OCI-LY7 (cell line): ENCODE measurements around the gene CBX2. TPM values are rescaled to one million over a fixed set of nuclear protein-coding genes. Genes with fewer than 3 reads are reported as not detected.

ENCODE experiments used
- BruUV-seq: library from RNA; stranded (reverse); fragments of 400-500 nt; replicated peaks from 2 replicates; lab custom pipeline; 2021; lab: Mats Ljungman, UMichigan
- CTCF ChIA-PET: fragments of 300-600 bp; sonication (Branson Sonifier 250); formaldehyde crosslinking; loops from one replicate; lab custom pipeline; 2022; ENCODE audit warnings: antibody characterized with exemption; ENCODE audit not compliant: unreplicated experiment; lab: Charles Lee
- POLR2A ChIA-PET: fragments of 300-600 bp; sonication (Branson Sonifier 250); formaldehyde crosslinking; loops from one replicate; lab custom pipeline; 2022; ENCODE audit warnings: antibody characterized with exemption; lab: Charles Lee
- DNase-seq: peaks from one replicate; pipeline ENCODE4 v3.0.0-alpha.2; 2015; ENCODE audit warnings: low spot score
- H2AFZ ChIP-seq: fragments of 200-600 bp; sonication (generic), shearing (Covaris generic); 2 replicates; pipeline ENCODE4 v1.6.1; 2014; ENCODE audit warnings: mild to moderate bottlenecking, antibody characterized with exemption, low read length, moderate library complexity
- H3K27ac ChIP-seq: fragments of 200-600 bp; sonication (generic); 2 replicates; pipeline ENCODE4 v1.5.1; 2014; ENCODE audit warnings: mixed run types, low read depth, mild to moderate bottlenecking, moderate library complexity, low read length, inconsistent platforms; ENCODE audit not compliant: poor library complexity, severe bottlenecking
- H3K36me3 ChIP-seq: fragments of 200-600 bp; sonication (generic); 2 replicates; pipeline ENCODE4 v1.6.1; 2014; ENCODE audit warnings: mild to moderate bottlenecking, antibody characterized with exemption, low read length, moderate library complexity, mixed read lengths; ENCODE audit not compliant: insufficient read depth
- H3K4me1 ChIP-seq: fragments of 200-600 bp; sonication (generic); 2 replicates; pipeline ENCODE4 v1.5.1; 2014; ENCODE audit warnings: mild to moderate bottlenecking, low read length; ENCODE audit not compliant: insufficient read depth, poor library complexity, severe bottlenecking
- H3K4me2 ChIP-seq: fragments of 200-600 bp; sonication (generic); 2 replicates; pipeline ENCODE4 v1.6.1; 2014; ENCODE audit warnings: mild to moderate bottlenecking, low read length
- H3K4me3 ChIP-seq: fragments of 200-600 bp; sonication (generic); 2 replicates; pipeline ENCODE4 v1.5.1; 2014; ENCODE audit warnings: mild to moderate bottlenecking, low read depth, low read length; ENCODE audit not compliant: poor library complexity, severe bottlenecking
- H3K79me2 ChIP-seq: fragments of 200-600 bp; sonication (generic); 2 replicates; pipeline ENCODE4 v1.6.1; 2016; ENCODE audit warnings: low read depth, mild to moderate bottlenecking, low read length, moderate library complexity, mixed read lengths; ENCODE audit not compliant: insufficient read depth
- H3K9me2 ChIP-seq: fragments of 200-600 bp; sonication (generic); 2 replicates; pipeline ENCODE4 v1.6.1; 2016; ENCODE audit warnings: mild to moderate bottlenecking, low read length, mixed read lengths; ENCODE audit not compliant: insufficient read depth
- H3K9me3 ChIP-seq: fragments of 200-600 bp; sonication (generic); 2 replicates; pipeline ENCODE4 v1.6.1; 2014; ENCODE audit warnings: mild to moderate bottlenecking, mixed run types, low read length, mixed read lengths
- H4K20me1 ChIP-seq: fragments of 200-600 bp; sonication (generic); 2 replicates; pipeline ENCODE4 v1.6.1; 2014; ENCODE audit warnings: mild to moderate bottlenecking, antibody characterized with exemption, low read length, moderate library complexity, mixed read lengths; ENCODE audit not compliant: insufficient read depth
- EZH2phosphoT487 ChIP-seq: fragments of 200-600 bp; sonication (generic); IDR thresholded peaks from 2 replicates; pipeline ENCODE4 v1.6.1; 2018; ENCODE audit warnings: low read depth, borderline replicate concordance, mild to moderate bottlenecking, mixed run types, antibody characterized with exemption, low read length, moderate library complexity, mixed read lengths
- intact Hi-C: fragments of 100-400 bp; cut with micrococcal nuclease; formaldehyde crosslinking; loops from one replicate; pipeline ENCODE4 v1.10.0; 2022; ENCODE audit not compliant: unreplicated experiment
- total RNA-seq, 2 experiments: library from RNA; depleted of rRNA in 1 of 2; stranded (reverse); fragments of >200 nt in 1 of 2; shearing (Covaris generic) in 1 of 2; gene quantifications; 2 replicates each; pipeline ENCODE4 v1.2.3, GENCODE V29; 2014 to 2022
- TF ChIP-seq, protein P1 (sequence below): fragments of 200-600 bp; sonication (generic); conservative IDR thresholded peaks from 2 replicates; pipeline ENCODE4 v1.5.1; 2014; ENCODE audit warnings: mild to moderate bottlenecking, antibody characterized with exemption, low read length, moderate library complexity, mixed read lengths

Gene CBX2
- total RNA-seq, 2 experiments from 2014 or later = 27.9 to 29.9 TPM

DNA sequence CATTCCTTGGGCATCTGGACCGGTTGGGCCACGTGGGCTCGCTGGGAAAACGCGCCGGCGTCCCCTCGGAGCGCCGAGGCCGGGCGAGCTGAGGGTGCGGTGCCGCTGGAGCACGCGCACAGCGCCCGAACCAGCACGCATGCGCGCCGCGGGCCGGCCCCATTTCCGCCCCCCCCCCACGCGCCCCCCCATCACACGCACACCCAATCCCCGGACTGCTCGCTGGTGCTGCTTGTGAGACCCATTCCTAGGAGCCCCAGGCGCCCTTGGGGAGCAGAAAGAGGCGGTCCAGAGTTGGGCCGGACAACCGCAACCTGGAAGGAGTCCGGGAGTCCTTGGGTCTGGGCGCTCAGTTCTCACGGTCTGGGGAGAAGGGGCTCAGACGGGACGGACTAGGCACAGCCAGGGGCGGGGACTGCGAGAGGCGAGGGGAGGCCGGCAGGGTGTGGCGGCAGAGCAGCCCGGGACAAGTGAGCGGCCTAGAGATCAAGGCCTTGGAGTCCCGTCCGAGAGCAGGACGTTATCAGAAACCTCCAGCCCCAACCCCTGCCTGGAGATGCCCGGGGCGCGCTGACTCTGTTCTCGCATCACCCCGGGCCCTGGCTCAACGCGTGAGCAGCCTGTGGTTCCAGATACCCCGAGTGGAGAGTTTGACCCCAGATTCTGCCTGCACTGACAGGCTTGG lies 24.9 kb downstream of the CBX2 start:
- peaks cover 43% of the 10 kb centered on the region for H3K4me1 ChIP-seq
- CTCF ChIA-PET = no interaction called here
- H3K27ac ChIP-seq = no peak overlapping the region
- BruUV-seq = no TSS peak
- H3K4me2 ChIP-seq = no peak overlapping the region
- H3K79me2 ChIP-seq = no peaks in the 10 kb centered on the region
- TF ChIP-seq EZH2phosphoT487 = no peak
- TF ChIP-seq, protein P1, sequence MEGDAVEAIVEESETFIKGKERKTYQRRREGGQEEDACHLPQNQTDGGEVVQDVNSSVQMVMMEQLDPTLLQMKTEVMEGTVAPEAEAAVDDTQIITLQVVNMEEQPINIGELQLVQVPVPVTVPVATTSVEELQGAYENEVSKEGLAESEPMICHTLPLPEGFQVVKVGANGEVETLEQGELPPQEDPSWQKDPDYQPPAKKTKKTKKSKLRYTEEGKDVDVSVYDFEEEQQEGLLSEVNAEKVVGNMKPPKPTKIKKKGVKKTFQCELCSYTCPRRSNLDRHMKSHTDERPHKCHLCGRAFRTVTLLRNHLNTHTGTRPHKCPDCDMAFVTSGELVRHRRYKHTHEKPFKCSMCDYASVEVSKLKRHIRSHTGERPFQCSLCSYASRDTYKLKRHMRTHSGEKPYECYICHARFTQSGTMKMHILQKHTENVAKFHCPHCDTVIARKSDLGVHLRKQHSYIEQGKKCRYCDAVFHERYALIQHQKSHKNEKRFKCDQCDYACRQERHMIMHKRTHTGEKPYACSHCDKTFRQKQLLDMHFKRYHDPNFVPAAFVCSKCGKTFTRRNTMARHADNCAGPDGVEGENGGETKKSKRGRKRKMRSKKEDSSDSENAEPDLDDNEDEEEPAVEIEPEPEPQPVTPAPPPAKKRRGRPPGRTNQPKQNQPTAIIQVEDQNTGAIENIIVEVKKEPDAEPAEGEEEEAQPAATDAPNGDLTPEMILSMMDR = no peak
- H3K9me3 ChIP-seq = no peaks in the 10 kb centered on the region
- no peak overlapping the region for H2AFZ ChIP-seq
- 0 out of 2 replicates have a peak, but pooled peaks cover 4% of the 10 kb centered on the region for H4K20me1 ChIP-seq
- POLR2A ChIA-PET = interaction anchor here (0.7 kb wide), 1 partner anchor 28 kb away, joined by 4 read pairs; no protein-coding TSS in a partner anchor
- no peaks in the 10 kb centered on the region for H3K36me3 ChIP-seq
- no peaks in the 10 kb centered on the region for H3K9me2 ChIP-seq
- H3K4me3 ChIP-seq = no peak overlapping the region
- intact Hi-C loops = no loop called here
- DNase-seq = no peak

DNA sequence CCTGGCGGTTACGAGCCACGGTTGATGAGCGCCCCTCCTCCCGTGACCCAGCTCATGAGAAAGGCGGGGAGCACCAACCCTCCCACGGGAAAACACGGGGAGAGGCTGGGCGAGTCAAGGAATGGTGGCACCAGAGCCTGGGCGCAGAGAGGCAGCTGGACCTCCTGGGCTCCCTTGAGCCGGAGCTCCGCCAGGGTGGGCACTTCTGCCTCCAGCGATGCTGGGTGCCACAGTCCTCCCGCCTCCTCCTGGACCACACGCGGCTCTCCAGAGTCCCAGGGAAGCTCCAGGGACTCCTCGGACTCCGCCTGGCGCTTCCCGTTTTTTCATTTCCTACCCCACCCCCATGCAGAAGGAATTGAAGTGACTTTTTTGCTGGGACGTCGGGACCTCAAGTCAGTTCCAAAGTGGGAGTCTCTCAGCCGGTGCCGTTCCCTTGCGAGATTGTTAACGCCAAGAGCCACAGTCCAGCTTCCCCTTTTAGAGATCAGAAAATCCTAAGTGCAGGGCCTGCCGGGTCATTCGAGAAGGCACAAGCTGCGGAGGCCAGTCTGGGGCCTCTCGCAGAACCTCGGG lies 25.6 kb downstream of the CBX2 start:
- no TSS peak for BruUV-seq
- no peak overlapping the region for H2AFZ ChIP-seq
- H3K27ac ChIP-seq = no peak overlapping the region
- peak; percentile 88; the same call in 1 of the 2 replicates for TF ChIP-seq EZH2phosphoT487
- TF ChIP-seq, protein P1 = no peak
- no peak for DNase-seq
- intact Hi-C loops = no loop called here
- H4K20me1 ChIP-seq = 0 out of 2 replicates have a peak, but pooled peaks cover 4% of the 10 kb centered on the region
- H3K36me3 ChIP-seq = no peaks in the 10 kb centered on the region
- ChIA-PET POLR2A (no interaction called here), CTCF (no interaction called here)
- H3K4me1 ChIP-seq = peaks cover 36% of the 10 kb centered on the region
- H3K9me3 ChIP-seq = no peaks in the 10 kb centered on the region
- H3K9me2 ChIP-seq = no peaks in the 10 kb centered on the region
- H3K79me2 ChIP-seq = no peaks in the 10 kb centered on the region
- no peak overlapping the region for H3K4me3 ChIP-seq
- H3K4me2 ChIP-seq = peak overlapping the region; percentile 57
